GM23248 (cell line): Measurements from ENCODE around the gene CLCF1. TPM values are rescaled to one million over a fixed set of nuclear protein-coding genes. Genes with fewer than 3 reads are reported as not detected.

Experiments
- DNase-seq: peaks from one replicate; pipeline ENCODE4 v3.0.0-alpha.2; 2015
- H2AFZ ChIP-seq: fragments of 200-600 bp; sonication (generic); 2 replicates; pipeline ENCODE4 v1.6.1; 2016; ENCODE audit warnings: antibody characterized with exemption
- H3F3A ChIP-seq: fragments of 200-600 bp; sonication (generic); 2 replicates; pipeline ENCODE4 v1.6.1; 2016; ENCODE audit warnings: mild to moderate bottlenecking, antibody characterized with exemption, mixed run types; ENCODE audit not compliant: insufficient read depth
- H3K27ac ChIP-seq: fragments of 200-600 bp; sonication (generic); 2 replicates; pipeline ENCODE4 v1.5.1; 2016; ENCODE audit warnings: mild to moderate bottlenecking
- H3K27me3 ChIP-seq: fragments of 200-600 bp; sonication (generic); replicated peaks from 2 replicates; pipeline ENCODE4 v1.6.1; 2016; ENCODE audit warnings: mild to moderate bottlenecking; ENCODE audit not compliant: insufficient read depth
- H3K36me3 ChIP-seq: fragments of 200-600 bp; sonication (generic); 2 replicates; pipeline ENCODE4 v1.6.1; 2016; ENCODE audit warnings: low read depth, mild to moderate bottlenecking
- H3K4me1 ChIP-seq: fragments of 200-600 bp; sonication (generic); 2 replicates; pipeline ENCODE4 v1.6.1; 2016; ENCODE audit warnings: mild to moderate bottlenecking; ENCODE audit not compliant: insufficient read depth
- H3K4me2 ChIP-seq: fragments of 200-600 bp; sonication (generic); one replicate; pipeline ENCODE4 v1.6.1; 2016; ENCODE audit warnings: mild to moderate bottlenecking; ENCODE audit not compliant: unreplicated experiment
- H3K4me3 ChIP-seq: fragments of 200-600 bp; sonication (generic); 2 replicates; pipeline ENCODE4 v1.5.1; 2016; ENCODE audit warnings: mild to moderate bottlenecking
- H3K79me2 ChIP-seq: fragments of 200-600 bp; sonication (generic); 2 replicates; pipeline ENCODE4 v1.6.1; 2016; ENCODE audit warnings: mild to moderate bottlenecking; ENCODE audit not compliant: insufficient read depth
- H3K9ac ChIP-seq: fragments of 200-600 bp; sonication (generic); 2 replicates; pipeline ENCODE4 v1.6.1; 2016; ENCODE audit warnings: mild to moderate bottlenecking
- H3K9me2 ChIP-seq: fragments of 200-600 bp; sonication (generic); 2 replicates; pipeline ENCODE4 v1.6.1; 2016; ENCODE audit warnings: mixed run types, mild to moderate bottlenecking, moderate library complexity; ENCODE audit not compliant: insufficient read depth
- H3K9me3 ChIP-seq: fragments of 200-600 bp; sonication (generic); one replicate; pipeline ENCODE4 v1.6.1; 2017; ENCODE audit warnings: low read depth
- H4K20me1 ChIP-seq: fragments of 200-600 bp; sonication (generic); 2 replicates; pipeline ENCODE4 v1.6.0; 2016; ENCODE audit not compliant: insufficient read depth
- EZH2 ChIP-seq: fragments of 200-600 bp; sonication (generic); IDR thresholded peaks from 2 replicates; pipeline ENCODE4 v1.6.1; 2018; ENCODE audit warnings: antibody characterized with exemption, mild to moderate bottlenecking; ENCODE audit not compliant: insufficient read depth, poor library complexity, severe bottlenecking
- EZH2phosphoT487 ChIP-seq: fragments of 200-600 bp; sonication (generic); IDR thresholded peaks from 2 replicates; pipeline ENCODE4 v1.6.1; 2018; ENCODE audit warnings: antibody characterized with exemption, moderate library complexity, mild to moderate bottlenecking, low read depth; ENCODE audit not compliant: insufficient read depth
- WGBS, 2 experiments: methylation state at CpG; one replicate each; pipeline ENCODE4 v1.1.6; 2015 to 2017; ENCODE audit warnings: low lambda C conversion rate in 2 of 2, low coverage in 1 of 2; ENCODE audit errors: missing lambda C conversion rate in 2 of 2; 5-methylcytosine and 5-hydroxymethylcytosine counted together
- in situ Hi-C: fragments of 300-500 bp; cut with MboI; formaldehyde crosslinking; loops from 2 replicates; pipeline ENCODE4 v1.15.0; 2020
- polyA plus RNA-seq: library from polyadenylated mRNA; unstranded; fragments of >200 nt; fragmentation: Nextera tagmentation; extraction: Ambion mirVana; gene quantifications from 2 replicates; pipeline ENCODE4 v1.2.1, GENCODE V29; 2016
- total RNA-seq: library from RNA; depleted of rRNA; stranded (reverse); fragments of >200 nt; shearing (Covaris generic); gene quantifications from 2 replicates; pipeline ENCODE4 v1.2.3, GENCODE V29; 2014

CLCF1 gene
- total and polyA plus RNA-seq, 2 experiments from 2014 or later, result 20.0 to 39.1 TPM

DNA sequence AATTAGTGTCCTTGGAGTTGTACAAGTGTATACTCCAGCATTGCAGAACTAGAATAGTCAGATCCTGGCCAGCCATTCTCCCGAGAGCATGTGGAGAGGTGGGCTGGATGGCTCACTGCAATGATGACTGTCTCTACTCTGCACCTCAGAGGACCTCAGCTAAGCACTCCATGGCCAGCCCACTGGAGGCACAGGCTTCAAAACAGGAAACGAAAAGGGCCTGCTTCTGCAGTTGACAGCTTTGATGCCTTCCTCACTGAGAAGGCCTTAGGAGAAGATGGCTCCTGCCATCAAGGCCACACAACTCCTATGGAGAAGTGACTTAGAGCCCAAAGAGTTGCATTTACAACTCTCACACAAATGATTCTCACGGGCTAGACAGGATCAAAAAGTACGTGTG lies 29.1 kb downstream of the CLCF1 start:
- Histone ChIP-seq H3K9me3 (no peaks in the 10 kb centered on the region), H3F3A (peaks cover 31% of the 10 kb centered on the region), H3K9me2 (no peaks in the 10 kb centered on the region), H3K79me2 (no peaks in the 10 kb centered on the region), H2AFZ (no peak overlapping the region), H3K27ac (no peak overlapping the region), H3K4me3 (no peak overlapping the region), H3K4me2 (no peak overlapping the region), H3K36me3 (no peaks in the 10 kb centered on the region), H4K20me1 (no peaks in the 10 kb centered on the region), H3K4me1 (peaks cover 27% of the 10 kb centered on the region), H3K9ac (no peak overlapping the region), H3K27me3 (no peaks in the 10 kb centered on the region)
- in situ Hi-C loops, result no loop called here
- TF ChIP-seq EZH2 (no peak), EZH2phosphoT487 (no peak)
- 87 to 91% methylated on average over 4 of the region's 4 CpGs for WGBS, 2 experiments
- DNase-seq, result no peak

DNA sequence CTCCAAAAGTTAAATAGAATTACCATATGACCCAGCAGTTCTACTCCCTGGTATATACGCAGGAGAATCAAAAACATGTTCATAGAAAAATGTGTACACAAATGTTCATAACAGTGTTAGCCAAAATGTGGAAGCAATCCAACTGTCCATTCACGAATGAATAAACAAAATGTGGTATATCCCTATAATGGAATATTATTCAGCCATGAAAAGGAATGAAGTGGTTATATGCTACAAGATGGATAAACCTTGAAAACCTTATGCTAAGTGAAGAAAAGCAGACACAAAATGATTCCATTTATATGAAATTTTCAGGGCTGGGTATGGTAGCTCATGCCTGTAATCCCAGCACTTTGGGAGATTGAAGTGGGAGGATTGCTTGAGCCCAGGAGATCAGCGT lies 36.1 kb downstream of the CLCF1 start:
- TF ChIP-seq EZH2, result no peak
- TF ChIP-seq EZH2phosphoT487, result no peak
- in situ Hi-C loops, result no loop called here
- no peak overlapping the region for H3K27ac ChIP-seq
- H3K4me2 ChIP-seq, result no peak overlapping the region
- H3K36me3 ChIP-seq, result no peaks in the 10 kb centered on the region
- H3K9me2 ChIP-seq, result no peaks in the 10 kb centered on the region
- H3K27me3 ChIP-seq, result no peaks in the 10 kb centered on the region
- H3K4me3 ChIP-seq, result no peak overlapping the region
- 80 to 91% methylated on average over 3 of the region's 3 CpGs for WGBS, 2 experiments
- no peak for DNase-seq
- no peak overlapping the region for H3K9ac ChIP-seq
- no peaks in the 10 kb centered on the region for H3F3A ChIP-seq
- no peak overlapping the region for H2AFZ ChIP-seq
- H3K4me1 ChIP-seq, result no peaks in the 10 kb centered on the region
- H3K79me2 ChIP-seq, result no peaks in the 10 kb centered on the region
- H4K20me1 ChIP-seq, result no peaks in the 10 kb centered on the region
- no peaks in the 10 kb centered on the region for H3K9me3 ChIP-seq

DNA sequence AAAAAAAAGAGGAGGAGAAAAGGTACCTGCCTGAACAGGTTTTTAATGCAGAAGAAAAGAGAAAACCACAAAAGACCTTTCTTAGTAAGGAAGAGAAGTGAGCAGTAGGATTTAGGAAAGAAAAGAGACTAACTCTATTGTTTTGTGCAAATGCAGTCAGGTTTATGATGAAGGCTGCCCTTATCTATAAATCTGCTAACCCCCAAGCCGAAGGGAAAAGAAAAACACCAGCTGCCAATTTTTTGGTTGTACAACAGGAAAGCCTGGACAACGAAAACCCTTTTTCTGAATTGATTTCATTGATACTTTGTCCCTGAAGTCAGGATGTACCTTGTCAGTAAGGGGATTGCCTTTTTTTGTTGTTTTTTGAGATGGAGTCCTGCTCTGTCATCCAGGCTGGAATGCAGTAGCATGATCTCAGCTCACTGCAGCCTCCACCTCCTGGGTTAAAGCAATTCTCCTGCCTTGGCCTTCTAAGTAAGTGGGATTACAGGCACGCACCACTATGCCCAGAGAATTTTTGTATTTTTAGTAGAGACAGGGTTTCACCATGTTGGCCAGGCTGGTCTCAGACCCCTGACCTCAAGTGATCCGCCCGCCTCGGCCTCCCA lies 41.2 kb downstream of the CLCF1 start:
- Histone ChIP-seq H3K4me3 (no peak overlapping the region), H3K36me3 (no peaks in the 10 kb centered on the region), H2AFZ (no peak overlapping the region), H3K9me2 (no peaks in the 10 kb centered on the region), H3K27me3 (no peaks in the 10 kb centered on the region), H3K9me3 (no peaks in the 10 kb centered on the region), H3F3A (no peaks in the 10 kb centered on the region), H3K79me2 (no peaks in the 10 kb centered on the region), H3K27ac (no peak overlapping the region), H3K9ac (no peak overlapping the region), H4K20me1 (no peaks in the 10 kb centered on the region), H3K4me2 (no peak overlapping the region), H3K4me1 (no peaks in the 10 kb centered on the region)
- in situ Hi-C loops, result no loop called here
- DNase-seq, result no peak
- TF ChIP-seq EZH2phosphoT487 (no peak), EZH2 (no peak)
- 95 to 96% methylated on average over 6 of the region's 6 CpGs for WGBS, 2 experiments

DNA sequence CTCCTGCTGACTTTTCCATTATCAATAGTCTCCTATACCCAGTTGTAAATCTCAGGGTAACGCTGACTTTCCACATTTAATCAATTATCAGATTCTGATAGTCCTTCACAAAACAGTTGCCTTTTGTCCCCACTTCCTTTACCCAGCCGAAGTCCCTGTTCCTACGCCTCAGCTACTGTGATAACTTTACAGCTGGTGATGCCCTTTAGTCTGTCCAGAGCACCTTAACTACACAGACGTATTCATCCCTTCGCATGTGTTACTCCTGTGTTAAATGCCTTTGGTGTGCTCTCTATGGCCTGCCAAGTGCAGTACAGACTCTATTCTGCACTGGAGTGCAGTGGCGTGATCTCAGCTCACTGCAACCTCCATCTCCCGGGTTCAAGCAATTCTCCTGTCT lies 49.9 kb downstream of the CLCF1 start:
- H2AFZ ChIP-seq, result no peak overlapping the region

DNA sequence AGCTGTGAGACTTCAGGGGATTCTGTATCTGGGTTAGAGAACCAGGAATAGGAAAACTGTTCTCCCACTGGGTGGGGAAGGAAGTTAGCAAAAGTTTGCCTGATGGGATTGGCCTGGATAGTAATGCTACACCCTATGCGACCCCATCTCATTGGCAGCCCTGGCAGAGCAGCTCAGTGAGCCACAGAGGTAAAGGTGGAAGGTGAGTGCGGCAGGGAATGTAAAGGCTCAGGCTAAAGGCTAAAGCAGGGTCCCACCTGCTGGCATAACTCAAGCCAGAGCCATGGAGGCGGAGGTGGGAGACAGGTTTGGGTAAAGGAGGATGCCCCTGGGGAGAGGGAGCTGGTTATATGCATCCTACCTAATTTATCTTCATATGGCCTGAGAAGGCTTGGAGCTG lies 51.3 kb downstream of the CLCF1 start:
- Histone ChIP-seq H3K9ac (no peak overlapping the region), H3K9me2 (no peaks in the 10 kb centered on the region), H4K20me1 (no peaks in the 10 kb centered on the region), H3K36me3 (no peaks in the 10 kb centered on the region), H3K27ac (no peak overlapping the region), H3K27me3 (no peaks in the 10 kb centered on the region), H3F3A (no peaks in the 10 kb centered on the region), H3K4me2 (no peak overlapping the region), H3K79me2 (no peaks in the 10 kb centered on the region), H2AFZ (no peak overlapping the region), H3K4me3 (no peak overlapping the region), H3K4me1 (peaks cover 5% of the 10 kb centered on the region; the same call in 1 of the 2 replicates), H3K9me3 (no peaks in the 10 kb centered on the region)
- in situ Hi-C loops, result no loop called here
- TF ChIP-seq EZH2 (no peak), EZH2phosphoT487 (no peak)
- DNase-seq, result no peak
- WGBS, 2 experiments, result 74 to 82% methylated on average over 3 of the region's 3 CpGs

More for the DNA sequence above, 49.9 kb downstream of the CLCF1 start:
- Histone ChIP-seq H3K4me3 (no peak overlapping the region), H3K79me2 (no peaks in the 10 kb centered on the region), H3K9me2 (no peaks in the 10 kb centered on the region), H3K9ac (no peak overlapping the region), H3K36me3 (no peaks in the 10 kb centered on the region), H3F3A (no peaks in the 10 kb centered on the region), H3K27ac (no peak overlapping the region), H3K27me3 (no peaks in the 10 kb centered on the region), H3K9me3 (no peaks in the 10 kb centered on the region), H4K20me1 (no peaks in the 10 kb centered on the region), H3K4me2 (no peak overlapping the region), H3K4me1 (0 out of 2 replicates have a peak, but pooled peaks cover under 1% of the 10 kb centered on the region)
- TF ChIP-seq EZH2 (no peak), EZH2phosphoT487 (no peak)
- DNase-seq, result no peak
- 91 to 97% methylated on average over 7 of the region's 7 CpGs for WGBS, 2 experiments
- in situ Hi-C loops, result no loop called here
